ENCODE data around the gene CACYBP. TPM values are rescaled to one million over a fixed set of nuclear protein-coding genes. Genes with fewer than 3 reads are reported as not detected.

CACYBP gene
- total and polyA plus RNA-seq, 2 of the 13 experiments (the other 11 are each of a cell fraction or from before 2014, with no cell fraction given) = 18.4 to 183 TPM

- Histone ChIP-seq H3K9ac (ENCODE audit: insufficient read depth, low read depth, low read length) (no peak overlapping the region), H3K4me2 (ENCODE audit: low read depth, low read length) (no peak overlapping the region), H3K27me3 (ENCODE audit: control insufficient read depth in 1 of 2, insufficient read depth in 2 of 2, low read length in 2 of 2) (no peaks in the 10 kb centered on the region), H3K79me2 (ENCODE audit: insufficient read depth, low read length) (no peaks in the 10 kb centered on the region), H3K4me3 (replicated peaks in 1 of 3; ENCODE audit: insufficient read depth in 1 of 3, low read depth in 2 of 3, low read length in 3 of 3) (no peak overlapping the region), H3K9me3 (ENCODE audit: low read length) (no peaks in the 10 kb centered on the region), H4K20me1 (ENCODE audit: insufficient read depth, low read length) (no peaks in the 10 kb centered on the region), H3K4me1 (ENCODE audit: insufficient read depth, low read length) (peaks cover 9% of the 10 kb centered on the region), H2AFZ (ENCODE audit: low read length) (no peak overlapping the region), H3K36me3 (replicated peaks in 1 of 2; ENCODE audit: control insufficient read depth in 1 of 2, insufficient read depth in 2 of 2, low read length in 2 of 2) (no peaks in the 10 kb centered on the region), H3K27ac (ENCODE audit: extremely low read length, insufficient read depth, low read length) (no peak overlapping the region)
- POLR2A ChIA-PET = no interaction called here
- BruUV-seq (replicated peaks) = no TSS peak
- CTCF ChIA-PET (ENCODE audit: low intra/inter-chr PET ratio, low total read pairs) = no interaction called here
- 86% methylated on average over 16 of the region's 32 CpGs for WGBS (ENCODE audit: low lambda C conversion rate)
- FAIRE-seq (no peak), ATAC-seq (no peak), DNase-seq (ENCODE audit: low spot score) (no peak)
- in situ Hi-C loops (cut with HindIII; ENCODE audit: extremely low pct_ligation_motif_present, low pct_unique_long_range_greater_than_20kb) = no loop called here
- intact Hi-C loops (cut with micrococcal nuclease; ENCODE audit: unreplicated experiment) = loop anchor here (5.0 kb wide), 1 partner anchor 267 kb away; no protein-coding TSS in a partner anchor
- no peak for TF ChIP-seq ZNF274 (CRISPR knock-in tag; IDR thresholded peaks at IDR 0.05)
- TF ChIP-seq, protein P1, sequence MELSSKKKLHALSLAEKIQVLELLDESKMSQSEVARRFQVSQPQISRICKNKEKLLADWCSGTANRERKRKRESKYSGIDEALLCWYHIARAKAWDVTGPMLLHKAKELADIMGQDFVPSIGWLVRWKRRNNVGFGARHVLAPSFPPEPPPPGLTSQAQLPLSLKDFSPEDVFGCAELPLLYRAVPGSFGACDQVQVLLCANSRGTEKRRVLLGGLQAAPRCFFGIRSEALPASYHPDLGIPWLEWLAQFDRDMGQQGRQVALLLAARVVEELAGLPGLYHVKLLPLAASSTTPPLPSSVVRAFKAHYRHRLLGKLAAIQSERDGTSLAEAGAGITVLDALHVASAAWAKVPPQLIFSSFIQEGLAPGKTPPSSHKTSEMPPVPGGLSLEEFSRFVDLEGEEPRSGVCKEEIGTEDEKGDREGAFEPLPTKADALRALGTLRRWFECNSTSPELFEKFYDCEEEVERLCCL (CRISPR knock-in tag; IDR thresholded peaks at IDR 0.05; ENCODE audit: borderline replicate concordance) = no peak
- TF ChIP-seq, protein P2, sequence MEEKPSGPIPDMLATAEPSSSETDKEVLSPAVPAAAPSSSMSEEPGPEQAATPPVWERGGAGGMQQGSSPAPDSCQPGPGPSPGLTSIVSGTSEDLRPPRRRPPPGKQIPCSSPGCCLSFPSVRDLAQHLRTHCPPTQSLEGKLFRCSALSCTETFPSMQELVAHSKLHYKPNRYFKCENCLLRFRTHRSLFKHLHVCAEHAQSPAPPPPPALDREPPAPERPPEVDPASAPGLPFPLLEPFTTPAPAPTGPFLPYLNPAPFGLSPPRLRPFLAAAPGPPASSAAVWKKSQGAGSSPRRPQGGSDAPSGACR (CRISPR knock-in tag; IDR thresholded peaks at IDR 0.05) = no peak
- no peak for TF ChIP-seq GLI4 (CRISPR knock-in tag; IDR thresholded peaks at IDR 0.05; ENCODE audit: borderline replicate concordance)
- TF ChIP-seq, protein P3, sequence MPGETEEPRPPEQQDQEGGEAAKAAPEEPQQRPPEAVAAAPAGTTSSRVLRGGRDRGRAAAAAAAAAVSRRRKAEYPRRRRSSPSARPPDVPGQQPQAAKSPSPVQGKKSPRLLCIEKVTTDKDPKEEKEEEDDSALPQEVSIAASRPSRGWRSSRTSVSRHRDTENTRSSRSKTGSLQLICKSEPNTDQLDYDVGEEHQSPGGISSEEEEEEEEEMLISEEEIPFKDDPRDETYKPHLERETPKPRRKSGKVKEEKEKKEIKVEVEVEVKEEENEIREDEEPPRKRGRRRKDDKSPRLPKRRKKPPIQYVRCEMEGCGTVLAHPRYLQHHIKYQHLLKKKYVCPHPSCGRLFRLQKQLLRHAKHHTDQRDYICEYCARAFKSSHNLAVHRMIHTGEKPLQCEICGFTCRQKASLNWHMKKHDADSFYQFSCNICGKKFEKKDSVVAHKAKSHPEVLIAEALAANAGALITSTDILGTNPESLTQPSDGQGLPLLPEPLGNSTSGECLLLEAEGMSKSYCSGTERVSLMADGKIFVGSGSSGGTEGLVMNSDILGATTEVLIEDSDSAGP (CRISPR knock-in tag; IDR thresholded peaks at IDR 0.05; ENCODE audit: borderline replicate concordance) = no peak
- TF ChIP-seq MED1 (CRISPR knock-in tag; IDR thresholded peaks at IDR 0.05) = no peak
- TF ChIP-seq, protein P4, sequence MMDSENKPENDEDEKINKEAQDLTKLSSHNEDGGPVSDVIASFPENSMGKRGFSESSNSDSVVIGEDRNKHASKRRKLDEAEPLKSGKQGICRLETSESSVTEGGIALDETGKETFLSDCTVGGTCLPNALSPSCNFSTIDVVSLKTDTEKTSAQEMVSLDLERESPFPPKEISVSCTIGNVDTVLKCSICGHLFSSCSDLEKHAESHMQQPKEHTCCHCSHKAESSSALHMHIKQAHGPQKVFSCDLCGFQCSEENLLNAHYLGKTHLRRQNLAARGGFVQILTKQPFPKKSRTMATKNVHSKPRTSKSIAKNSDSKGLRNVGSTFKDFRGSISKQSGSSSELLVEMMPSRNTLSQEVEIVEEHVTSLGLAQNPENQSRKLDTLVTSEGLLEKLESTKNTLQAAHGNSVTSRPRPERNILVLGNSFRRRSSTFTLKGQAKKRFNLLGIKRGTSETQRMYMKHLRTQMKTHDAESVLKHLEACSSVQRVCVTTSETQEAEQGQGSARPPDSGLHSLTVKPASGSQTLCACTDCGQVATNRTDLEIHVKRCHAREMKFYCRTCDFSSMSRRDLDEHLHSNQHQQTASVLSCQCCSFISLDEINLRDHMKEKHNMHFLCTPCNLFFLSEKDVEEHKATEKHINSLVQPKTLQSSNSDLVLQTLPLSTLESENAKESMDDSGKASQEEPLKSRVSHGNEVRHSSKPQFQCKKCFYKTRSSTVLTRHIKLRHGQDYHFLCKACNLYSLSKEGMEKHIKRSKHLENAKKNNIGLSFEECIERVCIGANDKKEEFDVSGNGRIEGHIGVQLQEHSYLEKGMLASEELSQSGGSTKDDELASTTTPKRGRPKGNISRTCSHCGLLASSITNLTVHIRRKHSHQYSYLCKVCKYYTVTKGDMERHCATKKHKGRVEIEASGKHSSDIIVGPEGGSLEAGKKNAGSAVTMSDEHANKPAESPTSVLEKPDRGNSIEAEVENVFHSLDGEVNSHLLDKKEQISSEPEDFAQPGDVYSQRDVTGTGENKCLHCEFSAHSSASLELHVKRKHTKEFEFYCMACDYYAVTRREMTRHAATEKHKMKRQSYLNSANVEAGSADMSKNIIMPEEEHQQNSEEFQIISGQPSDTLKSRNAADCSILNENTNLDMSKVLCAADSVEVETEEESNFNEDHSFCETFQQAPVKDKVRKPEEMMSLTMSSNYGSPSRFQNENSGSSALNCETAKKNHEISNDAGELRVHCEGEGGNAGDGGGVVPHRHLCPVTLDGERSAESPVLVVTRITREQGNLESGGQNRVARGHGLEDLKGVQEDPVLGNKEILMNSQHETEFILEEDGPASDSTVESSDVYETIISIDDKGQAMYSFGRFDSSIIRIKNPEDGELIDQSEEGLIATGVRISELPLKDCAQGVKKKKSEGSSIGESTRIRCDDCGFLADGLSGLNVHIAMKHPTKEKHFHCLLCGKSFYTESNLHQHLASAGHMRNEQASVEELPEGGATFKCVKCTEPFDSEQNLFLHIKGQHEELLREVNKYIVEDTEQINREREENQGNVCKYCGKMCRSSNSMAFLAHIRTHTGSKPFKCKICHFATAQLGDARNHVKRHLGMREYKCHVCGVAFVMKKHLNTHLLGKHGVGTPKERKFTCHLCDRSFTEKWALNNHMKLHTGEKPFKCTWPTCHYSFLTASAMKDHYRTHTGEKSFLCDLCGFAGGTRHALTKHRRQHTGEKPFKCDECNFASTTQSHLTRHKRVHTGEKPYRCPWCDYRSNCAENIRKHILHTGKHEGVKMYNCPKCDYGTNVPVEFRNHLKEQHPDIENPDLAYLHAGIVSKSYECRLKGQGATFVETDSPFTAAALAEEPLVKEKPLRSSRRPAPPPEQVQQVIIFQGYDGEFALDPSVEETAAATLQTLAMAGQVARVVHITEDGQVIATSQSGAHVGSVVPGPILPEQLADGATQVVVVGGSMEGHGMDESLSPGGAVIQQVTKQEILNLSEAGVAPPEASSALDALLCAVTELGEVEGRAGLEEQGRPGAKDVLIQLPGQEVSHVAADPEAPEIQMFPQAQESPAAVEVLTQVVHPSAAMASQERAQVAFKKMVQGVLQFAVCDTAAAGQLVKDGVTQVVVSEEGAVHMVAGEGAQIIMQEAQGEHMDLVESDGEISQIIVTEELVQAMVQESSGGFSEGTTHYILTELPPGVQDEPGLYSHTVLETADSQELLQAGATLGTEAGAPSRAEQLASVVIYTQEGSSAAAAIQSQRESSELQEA (CRISPR knock-in tag; IDR thresholded peaks at IDR 0.05; ENCODE audit: not compliant biosample characterization) = no peak
- TF ChIP-seq NRL (CRISPR knock-in tag; IDR thresholded peaks at IDR 0.05; ENCODE audit: borderline replicate concordance) = no peak
- no peak for TF ChIP-seq ZMYM4 (CRISPR knock-in tag; IDR thresholded peaks at IDR 0.05)
- TF ChIP-seq HOMEZ (CRISPR knock-in tag; IDR thresholded peaks at IDR 0.05; ENCODE audit: low read depth) = no peak
- no peak for TF ChIP-seq HNRNPH1 (optimal IDR thresholded peaks at IDR 0.05; ENCODE audit: low read depth, low read length)
These were observed 45.8 kb downstream of the CACYBP start for GRCh38 chr1:175045519-175045918.

Data from HepG2 (cell line).